Hepatocyte (in vitro differentiated cells): Measurements from ENCODE around the gene EPRS1. TPM values are rescaled to one million over a fixed set of nuclear protein-coding genes. Genes with fewer than 3 reads are reported as not detected.

Experiments
- DNase-seq: peaks from one replicate; pipeline ENCODE4 v3.0.0-alpha.2; 2016; ENCODE audit warnings: low spot score
- H2AFZ ChIP-seq: fragments of 200-600 bp; sonication (generic); 2 replicates; pipeline ENCODE4 v1.6.0; 2016; ENCODE audit warnings: antibody characterized with exemption, mild to moderate bottlenecking
- H3K27ac ChIP-seq: fragments of 200-600 bp; sonication (generic); 2 replicates; pipeline ENCODE4 v1.5.1; 2016; ENCODE audit warnings: mild to moderate bottlenecking
- H3K27me3 ChIP-seq: fragments of 200-600 bp; sonication (generic); 2 replicates; pipeline ENCODE4 v1.6.1; 2016
- H3K36me3 ChIP-seq: fragments of 200-600 bp; sonication (generic); replicated peaks from 2 replicates; pipeline ENCODE4 v1.5.1; 2016; ENCODE audit warnings: low read depth; ENCODE audit not compliant: insufficient read depth
- H3K4me1 ChIP-seq: fragments of 200-600 bp; sonication (generic); 2 replicates; pipeline ENCODE4 v1.5.1; 2016; ENCODE audit warnings: mild to moderate bottlenecking, moderate library complexity; ENCODE audit not compliant: insufficient read depth
- H3K4me2 ChIP-seq: fragments of 200-600 bp; sonication (generic); 2 replicates; pipeline ENCODE4 v1.6.0; 2016
- H3K4me3 ChIP-seq: fragments of 200-600 bp; sonication (generic); 2 replicates; pipeline ENCODE4 v1.5.1; 2016; ENCODE audit warnings: mild to moderate bottlenecking
- H3K79me2 ChIP-seq: fragments of 200-600 bp; sonication (generic); 2 replicates; pipeline ENCODE4 v1.6.0; 2017; ENCODE audit warnings: mild to moderate bottlenecking
- H3K9me2 ChIP-seq: fragments of 200-600 bp; sonication (generic); replicated peaks from 2 replicates; pipeline ENCODE4 v1.6.0; 2017; ENCODE audit warnings: mild to moderate bottlenecking; ENCODE audit not compliant: insufficient read depth
- H3K9me3 ChIP-seq: fragments of 200-600 bp; sonication (generic); 2 replicates; pipeline ENCODE4 v1.5.1; 2016; ENCODE audit warnings: low read depth, mild to moderate bottlenecking
- H4K20me1 ChIP-seq: fragments of 200-600 bp; sonication (generic); 2 replicates; pipeline ENCODE4 v1.6.0; 2016; ENCODE audit warnings: mild to moderate bottlenecking; ENCODE audit not compliant: insufficient read depth, poor library complexity, severe bottlenecking
- CTCF ChIP-seq: fragments of 200-600 bp; sonication (generic); IDR thresholded peaks from 2 replicates; pipeline ENCODE4 v1.5.1; 2016; ENCODE audit warnings: antibody characterized with exemption, mild to moderate bottlenecking; ENCODE audit not compliant: poor library complexity
- EZH2 ChIP-seq: fragments of 200-600 bp; sonication (generic); IDR thresholded peaks from 2 replicates; pipeline ENCODE4 v1.6.1; 2016; ENCODE audit warnings: antibody characterized with exemption, mild to moderate bottlenecking, borderline replicate concordance
- EZH2phosphoT487 ChIP-seq: fragments of 200-600 bp; sonication (generic); IDR thresholded peaks from one replicate; pipeline ENCODE4 v1.6.1; 2018; ENCODE audit warnings: antibody characterized with exemption, mild to moderate bottlenecking, low read depth, moderate library complexity; ENCODE audit not compliant: unreplicated experiment, severe bottlenecking
- WGBS: methylation state at CpG from one replicate; pipeline ENCODE4 v1.1.6; 2016; ENCODE audit warnings: low lambda C conversion rate; ENCODE audit errors: missing lambda C conversion rate; 5-methylcytosine and 5-hydroxymethylcytosine counted together
- polyA plus RNA-seq: library from polyadenylated mRNA; unstranded; fragments of >200 nt; fragmentation: Nextera tagmentation; extraction: Ambion mirVana; gene quantifications from 2 replicates; pipeline ENCODE4 v1.2.1, GENCODE V29; 2016
- total RNA-seq: library from RNA; depleted of rRNA; stranded (reverse); fragments of >200 nt; gene quantifications from 2 replicates; pipeline ENCODE4 v1.2.3, GENCODE V29; 2014

Gene EPRS1
- total and polyA plus RNA-seq, 2 experiments from 2014 or later, result 49.7 to 66.3 TPM

DNA sequence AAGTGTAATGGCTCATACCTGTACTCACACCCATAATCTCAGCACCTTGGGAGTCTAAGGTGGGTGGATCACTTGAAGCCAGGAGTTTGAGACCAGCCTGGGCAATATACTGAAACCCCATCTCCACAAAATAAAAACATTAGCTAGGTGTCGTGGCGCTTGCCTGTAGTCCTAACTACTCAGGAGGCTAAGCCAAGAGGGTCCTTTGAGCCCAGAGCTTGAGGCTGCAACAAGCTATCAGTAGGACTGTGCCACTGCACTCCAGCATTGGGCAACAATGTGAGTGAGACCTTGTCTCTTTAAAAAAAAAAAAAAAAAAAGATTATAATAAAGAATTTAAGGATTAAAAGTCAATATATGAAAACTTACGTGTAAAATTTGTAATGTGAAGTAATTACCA lies 31.6 kb upstream of the EPRS1 start:
- 98% methylated on average over 3 of the region's 3 CpGs for WGBS
- Histone ChIP-seq H3K27ac (no peak overlapping the region), H3K4me3 (no peak overlapping the region), H3K9me2 (no peaks in the 10 kb centered on the region), H3K4me2 (no peak overlapping the region), H3K4me1 (no peaks in the 10 kb centered on the region), H4K20me1 (no peaks in the 10 kb centered on the region), H2AFZ (no peak overlapping the region), H3K9me3 (no peaks in the 10 kb centered on the region), H3K79me2 (peaks cover 18% of the 10 kb centered on the region), H3K36me3 (no peaks in the 10 kb centered on the region), H3K27me3 (no peaks in the 10 kb centered on the region)
- no peak for TF ChIP-seq EZH2phosphoT487
- no peak for TF ChIP-seq CTCF
- no peak for TF ChIP-seq EZH2
- no peak for DNase-seq

- Histone ChIP-seq H3K9me2 (no peaks in the 10 kb centered on the region), H3K4me3 (no peak overlapping the region), H3K79me2 (peaks cover 11% of the 10 kb centered on the region), H3K4me2 (no peak overlapping the region), H3K27me3 (no peaks in the 10 kb centered on the region), H3K9me3 (no peaks in the 10 kb centered on the region), H4K20me1 (no peaks in the 10 kb centered on the region), H3K27ac (no peak overlapping the region), H2AFZ (no peak overlapping the region), H3K4me1 (no peaks in the 10 kb centered on the region), H3K36me3 (no peaks in the 10 kb centered on the region)
- DNase-seq, result no peak
- TF ChIP-seq EZH2phosphoT487 (no peak), EZH2 (no peak), CTCF (no peak)
- 98% methylated on average over 4 of the region's 4 CpGs for WGBS
These were observed 30.8 kb upstream of the EPRS1 start for GRCh38 chr1:220076861-220077762.

- no peak overlapping the region for H3K27ac ChIP-seq
- H3K9me2 ChIP-seq, result no peaks in the 10 kb centered on the region
- H3K4me1 ChIP-seq, result no peaks in the 10 kb centered on the region
- H3K36me3 ChIP-seq, result no peaks in the 10 kb centered on the region
- no peaks in the 10 kb centered on the region for H3K79me2 ChIP-seq
- H4K20me1 ChIP-seq, result no peaks in the 10 kb centered on the region
- TF ChIP-seq EZH2, result no peak
- TF ChIP-seq EZH2phosphoT487, result no peak
- no peak for TF ChIP-seq CTCF
- no peaks in the 10 kb centered on the region for H3K9me3 ChIP-seq
- WGBS, result 100% methylated on average over 3 of the region's 3 CpGs
- no peak for DNase-seq
- H3K4me2 ChIP-seq, result no peak overlapping the region
- no peak overlapping the region for H2AFZ ChIP-seq
- H3K4me3 ChIP-seq, result no peak overlapping the region
- no peaks in the 10 kb centered on the region for H3K27me3 ChIP-seq
These were observed 21.2 kb upstream of the EPRS1 start for GRCh38 chr1:220067269-220068204.
